GM21619 (cell line): Measurements from ENCODE around the gene HAO2.
A peak's percentile ranks its signal among the peaks of the same experiment; 100 is the strongest.
"Not testable (repeated sequence)": the region's sequence is repeated elsewhere in the genome, so short reads cannot be mapped to it uniquely, and the experiment has no call there.

Source experiments
- ATAC-seq: cut with Tn5 transposase; IDR thresholded peaks from one replicate; pipeline ENCODE4 v1.9.1; 2021; ENCODE audit not compliant: unreplicated experiment

The HAO2 gene

DNA sequence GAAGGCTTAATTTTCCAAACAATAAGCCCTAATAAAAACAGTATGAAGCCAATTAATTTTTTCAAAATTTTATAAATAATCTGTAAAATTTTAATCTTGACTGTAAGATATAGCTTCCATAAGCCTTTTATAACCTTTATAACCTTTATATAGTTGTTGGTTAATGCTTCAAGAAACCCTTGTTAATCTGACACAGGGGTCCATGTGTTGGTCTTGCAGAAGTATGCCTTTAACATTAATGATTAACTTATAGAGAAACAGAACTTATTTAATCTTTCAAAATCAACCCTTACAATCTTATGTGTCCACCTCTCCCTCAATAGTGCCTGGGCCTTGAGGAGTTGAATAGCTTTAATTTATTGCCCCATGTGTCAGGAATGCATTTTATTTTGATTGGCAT, 23.2 kb upstream of the HAO2 start:
- ATAC-seq = no peak

DNA sequence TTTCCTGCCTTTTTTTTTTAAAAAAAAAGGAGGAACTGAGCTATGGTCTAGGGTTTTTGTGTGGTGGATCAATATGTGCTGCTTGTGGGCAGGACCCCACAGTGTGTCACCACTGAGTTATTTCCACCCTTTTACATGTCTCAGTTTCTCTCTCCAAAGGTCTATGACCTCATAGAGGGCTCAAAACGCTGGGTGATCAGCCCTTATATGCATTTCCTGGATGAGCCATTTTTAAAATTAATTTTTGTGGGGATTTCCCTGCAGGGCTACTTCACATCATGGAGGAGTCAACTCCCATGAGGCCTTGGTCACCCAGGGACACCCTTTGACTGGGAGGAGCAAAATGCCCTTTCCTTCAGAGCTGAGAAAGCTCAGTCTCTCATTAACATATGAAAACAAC, 20.7 kb upstream of the HAO2 start:
- ATAC-seq = peak; percentile 86

DNA sequence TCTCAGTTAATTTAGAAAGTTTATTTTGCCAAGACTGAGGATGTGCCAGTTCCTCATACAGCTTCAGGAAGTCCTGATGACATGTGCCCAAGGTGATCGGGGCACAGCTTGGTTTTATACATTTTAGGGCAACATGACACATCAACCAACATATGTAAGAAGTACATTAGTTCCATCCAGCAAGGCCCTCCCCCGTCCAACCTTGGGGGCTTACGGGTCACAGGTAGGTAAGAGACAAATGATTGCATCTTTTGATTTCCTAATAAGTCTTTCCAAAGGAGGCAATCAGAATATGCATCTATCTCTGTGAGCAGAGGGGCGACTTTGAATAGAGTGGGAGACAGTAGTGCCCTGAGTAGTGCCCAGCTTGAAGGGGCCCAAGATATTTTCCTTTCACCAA, 19.6 kb upstream of the HAO2 start:
- ATAC-seq = no peak

DNA sequence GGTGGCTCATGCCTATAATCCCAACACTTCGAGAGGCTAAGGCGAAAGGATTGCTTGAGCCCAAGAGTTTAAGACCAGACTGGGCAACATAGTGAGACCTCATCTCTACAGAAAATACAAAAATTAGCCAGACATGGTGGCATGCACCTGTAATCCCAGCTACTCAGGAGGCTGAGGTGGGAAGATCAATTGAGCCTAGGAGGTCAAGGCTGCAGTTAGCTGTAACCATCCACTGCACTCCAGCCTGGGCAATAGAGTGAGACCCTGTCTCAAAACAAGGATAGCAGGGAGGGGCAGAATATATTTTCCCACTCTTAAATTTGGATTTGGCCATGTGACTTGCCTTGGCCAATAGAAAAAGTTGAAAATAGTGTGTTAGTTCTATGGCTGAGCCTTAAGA, 17.7 kb upstream of the HAO2 start:
- not testable (repeated sequence) for ATAC-seq

DNA sequence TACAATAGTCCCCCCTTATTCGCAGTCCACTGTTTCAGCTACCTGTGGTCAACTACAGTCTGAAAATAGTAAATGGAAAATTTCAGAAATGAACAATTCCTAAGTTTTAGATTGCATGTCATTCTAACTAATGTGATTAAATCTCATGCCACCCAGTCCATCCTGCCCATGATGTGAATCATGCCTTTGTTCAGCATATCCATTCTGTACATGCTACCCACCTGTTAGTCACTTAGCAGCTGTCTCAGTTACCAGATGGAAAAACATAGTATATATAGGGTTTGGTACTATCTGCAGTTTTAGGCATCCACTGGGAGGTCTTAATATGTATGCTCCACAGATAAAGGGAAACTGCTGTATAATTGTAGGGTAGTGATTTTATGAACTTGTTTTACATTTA, 16.6 kb upstream of the HAO2 start:
- no peak for ATAC-seq

DNA sequence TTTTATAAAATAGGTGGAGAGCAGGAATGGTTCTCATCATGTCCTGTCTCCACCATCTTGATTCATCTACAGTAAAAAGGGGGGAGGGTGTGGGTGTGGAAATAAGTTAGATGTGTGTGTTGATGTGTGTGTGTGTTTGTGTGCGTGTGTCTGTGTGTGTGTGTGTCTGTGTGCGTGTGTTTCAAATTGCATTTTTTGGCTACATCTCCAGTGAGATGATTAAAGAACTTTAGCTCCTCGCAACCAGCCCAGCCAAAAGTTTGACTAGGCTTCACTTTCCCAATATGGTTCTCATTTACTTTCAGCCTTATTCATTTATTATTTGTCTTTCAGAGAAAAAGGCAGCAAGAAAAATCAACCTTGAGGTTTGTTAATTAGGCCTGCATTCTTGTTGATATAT, 14.7 kb upstream of the HAO2 start:
- no peak for ATAC-seq

DNA sequence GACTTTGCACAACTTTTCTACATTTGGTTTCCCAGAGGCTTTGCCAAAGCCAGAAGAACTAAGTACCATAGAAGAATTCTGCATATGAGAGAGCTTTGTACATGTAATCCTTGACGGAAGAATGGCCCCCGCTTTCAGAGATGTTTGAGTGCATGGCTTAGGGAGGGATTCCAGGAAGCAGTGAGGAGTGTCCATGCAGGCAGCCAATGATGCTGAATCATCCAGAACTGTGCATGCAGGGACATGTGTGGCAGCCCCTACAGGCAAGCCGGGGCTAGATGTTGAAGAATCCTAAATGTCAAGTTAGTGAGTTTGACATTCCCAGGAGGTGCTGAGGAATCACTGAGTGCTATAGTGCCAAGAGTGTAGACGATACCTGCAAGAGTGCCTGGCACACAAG, 9.9 kb upstream of the HAO2 start:
- ATAC-seq = no peak

DNA sequence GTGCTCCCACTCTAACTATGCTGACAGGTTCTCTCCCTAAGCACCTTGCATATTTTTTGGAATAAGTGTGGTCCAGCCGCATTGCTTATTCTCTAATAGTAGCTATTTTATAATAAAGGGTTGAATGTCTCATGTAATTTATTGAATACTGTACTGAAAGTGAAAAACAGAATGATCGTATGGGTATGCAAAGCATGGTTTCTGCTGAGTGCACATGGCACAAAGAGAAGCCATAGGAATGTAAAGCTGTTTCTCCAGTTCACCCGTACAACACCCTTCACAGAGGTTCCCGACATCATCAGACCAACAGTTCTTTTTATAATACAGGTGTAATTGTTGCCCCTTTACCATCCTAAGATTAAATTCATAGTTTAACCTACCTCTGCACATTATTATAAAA, 8.9 kb upstream of the HAO2 start:
- ATAC-seq = no peak

DNA sequence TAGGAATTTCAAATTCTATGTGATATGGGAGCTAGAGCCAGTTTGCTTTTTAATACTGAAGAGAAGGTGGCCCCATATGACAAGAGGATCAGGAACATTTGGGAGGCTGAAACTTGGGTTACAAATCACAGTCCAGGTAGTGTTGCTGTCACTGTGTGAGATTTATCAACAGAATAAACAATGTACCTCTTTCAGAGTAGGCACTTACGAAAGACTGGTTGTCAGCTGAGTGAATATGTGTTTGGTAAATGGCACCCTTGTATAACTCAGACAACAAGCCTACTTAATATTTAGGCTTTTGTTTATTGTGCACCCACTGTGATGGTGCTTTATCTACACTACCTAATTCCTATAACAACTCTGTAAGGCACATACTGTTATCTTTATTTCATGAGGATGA, 7.4 kb upstream of the HAO2 start:
- ATAC-seq = no peak

DNA sequence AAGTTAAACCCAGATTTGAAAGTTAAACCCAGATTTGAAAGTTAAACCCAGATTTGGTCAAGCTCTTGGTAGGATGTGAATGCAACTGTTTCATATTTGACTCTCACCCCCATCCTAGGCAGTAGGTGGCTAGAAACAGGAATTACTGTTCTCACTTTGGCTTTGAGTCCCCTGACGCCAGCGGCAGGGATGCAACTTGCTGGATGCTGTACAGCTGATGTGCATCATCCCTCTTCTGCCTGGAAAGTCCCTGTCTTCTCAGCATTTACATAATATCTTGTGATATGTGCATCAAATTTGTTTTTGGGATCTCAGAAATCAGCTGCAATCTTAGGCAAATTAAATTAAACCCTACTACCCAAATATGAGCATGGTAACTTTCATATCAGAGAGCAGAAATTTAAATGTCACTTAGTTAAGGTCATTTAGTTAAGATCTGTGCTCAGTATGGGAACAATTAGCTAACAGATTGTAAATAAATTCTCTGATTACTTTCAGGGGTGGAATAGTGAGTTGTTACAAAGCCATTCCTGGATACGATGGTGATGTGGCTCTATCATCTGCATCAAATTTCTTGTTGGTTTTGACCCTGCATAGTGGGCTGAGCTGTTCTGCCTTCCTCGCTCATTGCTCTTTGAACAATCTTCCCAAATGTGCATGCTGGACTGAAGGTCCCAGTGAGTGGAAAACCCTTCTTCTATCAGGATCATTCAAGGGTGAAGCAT, 6.8 kb upstream of the HAO2 start:
- ATAC-seq = no peak

DNA sequence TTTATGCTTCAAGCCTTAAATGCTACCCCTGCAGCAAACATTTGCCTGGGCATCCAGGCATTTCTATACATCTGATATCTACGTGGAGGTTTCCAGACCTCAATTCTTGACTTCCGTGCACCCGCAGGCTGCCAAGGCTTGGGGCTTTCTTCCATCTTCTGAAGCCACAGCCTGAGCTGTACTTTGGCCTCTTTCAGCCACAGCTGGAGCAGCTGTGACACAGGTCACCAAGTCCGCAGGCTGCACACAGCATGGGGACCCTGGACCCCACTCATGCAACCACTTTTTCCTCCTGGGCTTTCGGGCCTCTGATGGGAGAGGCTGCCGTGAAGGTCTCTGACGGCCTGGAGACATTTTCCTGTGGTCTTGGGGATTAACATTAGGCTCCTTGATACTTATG, 5.4 kb upstream of the HAO2 start:
- ATAC-seq = no peak

DNA sequence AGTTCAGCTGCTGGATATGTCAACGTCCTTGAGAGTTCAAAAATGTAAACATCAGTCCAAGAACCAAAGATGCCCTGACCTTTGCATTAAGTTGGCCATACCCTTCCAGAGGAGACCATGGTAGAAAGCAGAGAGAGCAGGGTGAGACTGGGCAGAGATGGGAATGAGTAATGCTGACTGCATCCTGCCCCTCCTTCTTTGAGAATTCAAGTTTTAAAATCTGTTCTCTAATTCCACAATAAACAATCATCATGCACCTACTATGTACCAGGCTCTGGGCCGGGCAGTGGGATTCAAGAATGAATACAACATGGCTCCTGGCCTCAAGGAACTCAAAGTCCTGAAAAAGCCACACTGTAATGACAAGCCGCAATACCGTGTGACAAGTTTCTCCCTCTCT, 3.9 kb upstream of the HAO2 start:
- no peak for ATAC-seq

DNA sequence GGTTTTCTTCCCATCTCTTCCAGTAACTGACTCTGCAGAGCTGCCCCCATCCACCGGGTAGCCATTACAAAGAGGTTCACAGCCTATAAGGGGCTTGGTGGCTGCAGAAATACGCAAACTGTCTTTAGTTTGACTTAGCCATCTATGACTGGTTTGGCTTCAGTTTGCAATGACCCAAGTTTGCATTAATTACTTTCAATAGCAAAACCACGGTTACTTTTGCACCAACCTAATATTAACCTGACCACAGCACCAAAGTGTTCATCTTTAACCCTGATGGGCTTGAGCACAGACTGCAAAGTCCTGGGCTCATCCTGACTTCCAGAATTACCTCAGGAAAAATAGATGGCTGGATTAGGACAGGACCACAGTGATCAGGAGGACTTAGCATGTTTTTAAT, 2.2 kb upstream of the HAO2 start:
- peak; percentile 66 for ATAC-seq

DNA sequence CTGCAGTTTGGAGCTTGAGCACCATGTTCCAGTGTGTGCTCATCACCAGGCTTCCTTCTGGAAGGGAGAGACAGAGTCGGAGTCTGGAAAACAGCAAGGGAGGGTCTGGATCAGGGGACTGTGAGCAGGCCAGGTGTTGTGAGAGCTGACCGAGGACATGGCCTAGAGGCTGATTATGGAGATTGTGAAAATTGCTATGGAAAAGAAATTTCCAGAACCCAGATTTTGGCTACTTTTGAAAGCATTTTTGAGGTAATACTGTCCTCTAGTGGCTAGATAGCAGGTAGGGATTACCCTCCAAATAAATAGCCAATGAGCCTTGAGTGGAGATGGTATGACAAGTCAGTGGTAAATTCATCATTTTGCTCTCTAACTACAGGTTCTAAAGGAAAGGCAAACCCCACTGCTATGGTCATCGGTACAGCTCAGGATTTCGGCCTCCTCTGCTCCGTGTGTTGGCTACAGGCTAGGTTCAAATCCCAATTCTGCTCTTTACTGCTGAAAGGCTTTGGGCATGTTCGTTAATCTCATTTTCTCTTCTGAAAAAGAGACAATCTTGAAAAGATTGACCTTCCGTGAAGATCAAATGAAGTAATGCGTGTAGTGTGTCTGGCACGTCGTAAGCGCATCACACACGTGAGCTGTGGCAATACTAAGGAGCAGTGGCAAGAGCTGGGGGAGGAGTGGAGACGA, 1.0 kb upstream of the HAO2 start:
- ATAC-seq = no peak

DNA sequence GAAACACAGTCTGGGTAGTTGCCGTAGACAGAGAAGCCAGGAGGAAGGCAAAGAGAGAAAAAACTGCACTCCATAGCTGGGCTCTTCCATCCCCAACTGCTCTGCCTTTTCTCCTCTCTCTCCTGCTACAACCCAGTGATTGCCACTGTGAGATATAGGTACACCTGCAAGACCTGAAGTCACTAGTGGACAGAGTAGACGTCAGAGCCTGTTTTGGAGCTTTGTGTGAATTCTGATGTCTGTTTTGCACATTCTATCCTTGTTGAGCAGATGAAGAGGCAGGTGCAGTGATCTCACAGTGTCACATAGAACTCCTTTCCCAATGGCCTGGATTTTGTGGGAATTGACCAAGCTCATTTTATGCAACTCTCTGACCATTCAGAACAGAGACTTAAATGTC, 2.2 kb downstream of the HAO2 start:
- ATAC-seq = no peak

DNA sequence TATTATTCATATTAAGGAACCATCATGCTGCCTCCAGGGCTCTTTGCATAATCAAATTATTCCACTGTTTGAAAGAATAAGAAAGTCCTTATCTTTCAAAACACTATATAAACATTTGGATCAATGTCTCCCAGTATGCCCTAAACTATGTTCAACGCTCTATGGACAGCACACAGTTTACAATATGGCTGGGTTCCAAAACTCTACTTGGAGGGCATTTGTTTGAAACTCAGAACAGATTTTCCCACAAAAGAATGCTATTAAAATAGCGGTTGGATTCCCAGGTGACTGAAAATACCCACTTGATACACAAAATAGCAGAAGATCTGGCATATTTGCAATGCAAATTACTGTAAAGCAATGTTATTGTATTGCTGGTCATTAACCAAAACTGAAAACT, 3.2 kb downstream of the HAO2 start:
- ATAC-seq = no peak

DNA sequence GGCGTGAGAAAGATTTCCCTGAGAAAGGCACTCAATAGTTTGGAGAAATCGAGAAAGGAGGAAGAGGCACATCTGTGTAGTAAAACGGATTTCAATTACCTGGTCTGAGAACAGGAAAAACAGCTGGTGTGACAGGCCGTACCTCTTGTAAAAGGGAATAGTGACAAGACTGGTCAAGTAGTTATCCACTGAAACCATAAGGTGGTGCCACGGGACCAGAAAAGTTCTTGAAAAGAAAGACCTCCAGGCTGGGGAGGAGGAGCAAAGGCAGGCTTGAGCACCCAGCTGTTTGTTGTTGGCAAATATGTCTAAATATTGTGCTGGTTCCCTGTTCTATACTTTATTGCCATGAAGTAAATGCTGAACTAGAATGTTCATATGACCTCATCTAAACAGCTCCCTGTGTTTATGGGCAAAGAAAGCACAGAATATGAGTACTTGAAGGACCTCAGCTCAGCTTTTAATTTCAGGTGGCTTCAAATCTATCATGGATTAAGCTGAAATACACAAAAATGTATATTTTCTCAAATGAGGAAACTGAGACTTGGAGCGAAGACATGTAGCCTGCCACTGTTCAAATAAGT, 4.0 kb downstream of the HAO2 start:
- peak; percentile 80 for ATAC-seq

DNA sequence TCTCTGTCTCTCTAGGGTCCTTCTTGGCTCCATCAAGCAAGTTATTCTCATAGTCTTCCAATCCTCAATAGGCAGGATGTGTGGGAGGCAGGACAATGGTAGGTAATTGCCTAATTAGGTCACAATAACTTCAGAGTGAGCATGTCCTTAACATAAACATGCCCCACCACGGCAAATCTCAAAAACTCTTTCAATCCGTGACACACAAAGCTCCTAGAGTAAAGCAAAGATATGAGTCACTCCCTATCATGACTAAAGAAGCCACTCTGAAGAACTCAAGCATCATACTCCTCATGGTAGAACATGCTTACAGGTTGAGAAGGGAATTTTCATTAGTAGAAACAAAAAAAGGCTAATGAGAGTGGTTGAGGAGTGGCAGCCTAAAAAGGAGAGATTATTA, 4.9 kb downstream of the HAO2 start:
- peak; percentile 43 for ATAC-seq

DNA sequence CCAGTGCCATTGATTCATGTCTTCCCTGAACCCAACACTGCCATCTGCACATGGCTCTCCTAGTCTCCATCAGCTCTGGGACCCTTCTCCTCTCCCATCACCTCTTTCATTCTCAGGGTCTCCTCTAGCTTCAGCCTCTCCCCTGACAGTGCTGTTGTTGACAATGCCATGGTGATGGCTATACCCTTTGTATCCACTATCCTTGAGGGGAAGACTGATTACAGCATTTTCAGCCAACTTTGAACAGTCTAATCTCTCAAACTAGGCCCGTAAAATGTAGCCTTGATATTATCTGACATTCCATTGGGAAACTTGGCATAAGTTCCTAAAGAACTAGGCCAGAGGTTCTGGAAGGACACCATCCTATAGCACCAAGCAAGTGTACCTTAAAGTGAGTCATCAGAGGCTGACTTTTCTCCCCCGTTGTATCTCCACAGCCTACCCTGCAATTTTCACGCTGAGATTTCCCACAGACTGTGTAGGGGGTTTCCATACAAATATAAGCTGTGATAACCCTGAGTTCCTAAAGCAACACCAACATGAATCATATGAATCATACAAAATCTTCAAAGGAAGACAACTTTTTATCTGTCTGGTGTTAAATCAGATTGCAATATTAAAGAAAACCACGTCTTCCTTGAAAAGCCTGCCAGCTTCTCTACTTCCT, 5.8 kb downstream of the HAO2 start:
- ATAC-seq = no peak

DNA sequence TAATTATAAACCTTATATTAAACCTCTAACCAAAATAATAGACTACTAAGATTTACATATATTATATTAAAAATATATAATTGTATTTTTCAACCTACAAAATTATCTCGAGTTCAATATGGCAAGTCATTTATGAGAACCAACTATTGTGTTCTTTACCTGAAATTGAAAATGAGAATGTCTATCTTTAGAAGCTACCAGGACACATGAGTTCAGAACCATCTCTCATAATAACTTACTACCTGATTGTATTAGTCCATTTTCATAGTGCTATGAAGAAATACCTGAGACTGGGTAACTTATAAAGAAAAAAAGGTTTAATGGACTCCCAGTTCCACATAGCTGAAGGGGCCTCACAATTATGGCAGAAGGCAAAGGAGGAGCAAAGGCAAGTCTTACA, 6.8 kb downstream of the HAO2 start:
- peak; percentile 42 for ATAC-seq

DNA sequence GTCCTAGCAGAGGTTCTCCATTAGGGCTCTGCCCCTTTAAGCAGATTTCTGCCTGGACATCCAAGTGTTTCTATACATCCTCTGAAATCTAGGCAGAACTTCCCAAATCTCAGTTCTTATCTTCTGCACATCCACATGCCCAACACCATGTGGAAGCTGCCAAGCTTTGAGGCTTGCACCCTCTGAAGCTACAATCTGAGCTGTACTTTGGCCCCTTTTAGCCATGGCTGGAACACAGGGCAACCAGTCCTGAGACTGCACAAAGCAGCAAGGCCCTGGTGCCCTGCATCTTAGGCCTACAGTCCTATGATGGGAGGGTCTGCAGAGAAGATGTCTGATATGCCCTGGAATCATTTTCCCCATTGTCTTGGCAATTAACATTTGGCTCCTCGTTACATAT, 8.0 kb downstream of the HAO2 start:
- no peak for ATAC-seq

DNA sequence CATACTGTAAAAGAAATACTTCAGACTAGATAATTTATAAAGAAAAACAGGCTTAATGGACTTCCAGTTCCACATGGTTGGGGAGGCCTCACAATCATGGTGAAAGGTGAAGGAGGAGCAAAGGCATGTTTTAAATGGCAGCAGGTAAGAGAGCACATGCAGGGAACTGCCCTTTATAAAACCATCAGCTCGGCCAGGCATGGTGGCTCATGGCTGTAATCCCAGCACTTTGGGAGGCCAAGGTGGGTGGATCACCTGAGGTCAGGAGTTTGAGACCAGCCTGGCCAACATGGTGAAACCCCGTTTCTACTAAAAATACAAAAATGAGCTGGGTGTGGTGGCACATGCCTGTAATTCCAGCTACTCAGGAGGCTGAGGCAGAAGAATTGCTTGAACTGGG, 9.0 kb downstream of the HAO2 start:
- ATAC-seq = not testable (repeated sequence)
